Activated effector memory CD4-positive, alpha-beta T cell treated with Interleukin-2 at 50 U/mL for 16 hours (primary cell): ENCODE data around the gene FMN1.

ENCODE experiments used
- DNase-seq: peaks from one replicate; pipeline ENCODE4 v3.0.0-alpha.2; 2020

Gene FMN1

GRCh38 chr15:32739522-32740063 lies 454.9 kb downstream of the FMN1 start:
- DNase-seq = no peak

DNA sequence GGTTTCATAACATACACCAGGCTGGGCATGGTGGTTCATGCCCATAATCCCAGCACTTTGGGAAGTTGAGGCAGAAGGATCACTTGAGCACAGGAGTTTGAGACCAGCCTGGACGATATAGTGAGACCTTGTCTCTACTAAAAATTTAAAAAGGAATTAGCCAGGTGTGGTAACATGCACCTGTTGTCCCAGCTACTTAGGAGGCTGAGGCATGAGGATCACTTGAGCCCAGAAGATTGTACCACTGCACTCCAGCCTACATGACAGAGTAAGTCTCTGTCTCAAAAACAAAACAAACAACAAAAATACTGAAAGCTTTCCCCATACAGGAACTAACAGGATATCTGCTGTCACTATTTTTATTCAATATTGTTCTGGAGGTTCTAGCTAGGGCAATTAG lies 455.8 kb downstream of the FMN1 start:
- no peak for DNase-seq

- DNase-seq = no peak
Measured at GRCh38 chr15:32737304-32737703, 457.2 kb downstream of the FMN1 start.

DNA sequence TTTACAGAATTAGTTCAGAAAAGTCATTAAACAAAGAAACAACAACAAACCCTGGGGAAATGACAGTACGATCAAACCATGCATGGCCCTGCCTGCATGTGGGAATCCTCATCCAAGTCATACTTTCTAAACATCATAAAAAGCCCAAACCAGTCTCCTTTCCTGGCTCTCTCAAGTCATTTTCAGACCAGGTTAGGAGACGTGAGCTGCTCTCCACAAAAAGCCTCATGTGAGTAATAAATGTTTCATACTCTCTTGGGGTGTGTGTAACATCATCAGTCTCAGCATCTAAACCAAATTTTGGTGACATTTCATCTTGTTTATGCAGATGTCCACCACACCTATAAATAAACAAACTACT lies 457.8 kb downstream of the FMN1 start:
- DNase-seq = no peak

- no peak for DNase-seq
Measured at GRCh38 chr15:32735989-32736700, 458.4 kb downstream of the FMN1 start.

- DNase-seq = no peak
Measured at GRCh38 chr15:32733281-32733680, 461.2 kb downstream of the FMN1 start.

GRCh38 chr15:32732574-32733157 lies 461.8 kb downstream of the FMN1 start:
- DNase-seq = no peak

DNA sequence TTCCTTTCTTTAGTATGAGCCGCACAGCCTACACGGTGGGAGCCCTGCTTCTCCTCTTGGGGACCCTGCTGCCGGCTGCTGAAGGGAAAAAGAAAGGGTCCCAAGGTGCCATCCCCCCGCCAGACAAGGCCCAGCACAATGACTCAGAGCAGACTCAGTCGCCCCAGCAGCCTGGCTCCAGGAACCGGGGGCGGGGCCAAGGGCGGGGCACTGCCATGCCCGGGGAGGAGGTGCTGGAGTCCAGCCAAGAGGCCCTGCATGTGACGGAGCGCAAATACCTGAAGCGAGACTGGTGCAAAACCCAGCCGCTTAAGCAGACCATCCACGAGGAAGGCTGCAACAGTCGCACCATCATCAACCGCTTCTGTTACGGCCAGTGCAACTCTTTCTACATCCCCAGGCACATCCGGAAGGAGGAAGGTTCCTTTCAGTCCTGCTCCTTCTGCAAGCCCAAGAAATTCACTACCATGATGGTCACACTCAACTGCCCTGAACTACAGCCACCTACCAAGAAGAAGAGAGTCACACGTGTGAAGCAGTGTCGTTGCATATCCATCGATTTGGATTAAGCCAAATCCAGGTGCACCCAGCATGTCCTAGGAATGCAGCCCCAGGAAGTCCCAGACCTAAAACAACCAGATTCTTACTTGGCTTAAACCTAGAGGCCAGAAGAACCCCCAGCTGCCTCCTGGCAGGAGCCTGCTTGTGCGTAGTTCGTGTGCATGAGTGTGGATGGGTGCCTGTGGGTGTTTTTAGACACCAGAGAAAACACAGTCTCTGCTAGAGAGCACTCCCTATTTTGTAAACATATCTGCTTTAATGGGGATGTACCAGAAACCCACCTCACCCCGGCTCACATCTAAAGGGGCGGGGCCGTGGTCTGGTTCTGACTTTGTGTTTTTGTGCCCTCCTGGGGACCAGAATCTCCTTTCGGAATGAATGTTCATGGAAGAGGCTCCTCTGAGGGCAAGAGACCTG lies 463.5 kb downstream of the FMN1 start:
- no peak for DNase-seq

- DNase-seq = no peak
Measured at GRCh38 chr15:32729700-32730395, 464.7 kb downstream of the FMN1 start.

DNA sequence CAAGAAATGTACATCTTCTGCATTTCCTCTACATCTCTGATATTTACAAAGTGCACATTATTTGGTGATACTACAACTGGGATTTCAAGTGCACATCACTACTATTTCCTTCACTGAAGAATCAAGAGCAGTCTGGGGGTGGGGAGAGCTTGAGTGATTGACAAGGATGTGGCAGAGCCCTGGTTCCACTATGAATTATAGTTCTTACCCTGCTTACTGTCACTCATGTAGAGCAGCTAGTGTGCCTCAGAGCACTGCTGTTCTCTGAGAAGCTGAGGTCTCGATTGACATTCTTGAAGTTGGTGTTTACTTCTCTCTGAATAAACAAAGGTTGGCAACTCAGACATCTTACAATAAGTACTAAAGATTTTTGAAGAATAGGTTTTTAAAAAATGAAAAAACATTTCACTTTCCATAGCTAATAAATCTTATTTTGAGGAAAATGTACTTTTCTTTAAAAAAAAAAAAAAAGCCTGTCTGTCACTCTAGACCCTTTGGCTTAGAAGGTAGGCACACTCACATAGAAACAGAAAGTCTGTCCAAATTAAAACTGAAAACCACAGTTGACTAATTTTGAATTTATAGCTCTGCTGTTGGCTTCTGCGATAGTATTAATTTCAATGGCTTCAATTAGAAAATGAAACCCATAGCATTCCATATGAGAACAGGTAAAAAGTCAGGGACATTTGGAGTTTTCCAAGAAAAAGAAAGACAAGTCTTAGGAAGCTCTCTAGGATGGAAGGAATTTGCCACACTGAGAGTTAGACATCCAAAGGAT lies 471.2 kb downstream of the FMN1 start:
- no peak for DNase-seq

GRCh38 chr15:32722136-32722535 lies 472.4 kb downstream of the FMN1 start:
- DNase-seq = no peak

DNA sequence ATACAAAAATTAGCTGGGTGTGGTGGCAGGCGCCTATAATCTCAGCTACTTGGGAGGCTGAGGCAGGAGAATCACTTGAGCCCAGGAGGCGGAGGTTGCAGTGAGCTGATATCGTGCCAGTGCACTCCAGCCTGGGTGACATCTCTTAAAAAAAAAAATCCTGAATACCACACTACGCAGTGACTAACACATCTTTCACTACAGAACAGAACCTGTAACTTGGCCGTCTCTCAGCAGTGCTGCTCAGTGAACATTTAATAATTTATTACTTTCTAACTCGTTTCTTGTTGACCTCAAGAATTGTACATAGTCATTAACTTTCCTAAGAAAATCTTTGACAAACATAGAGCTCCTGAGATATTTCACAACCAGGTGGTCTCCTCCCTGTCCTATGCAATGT lies 472.9 kb downstream of the FMN1 start:
- DNase-seq = no peak

GRCh38 chr15:32718821-32719716 lies 475.4 kb downstream of the FMN1 start:
- DNase-seq = no peak

- DNase-seq = no peak
Measured at GRCh38 chr15:32718227-32718820, 476.2 kb downstream of the FMN1 start.

- no peak for DNase-seq
Measured at GRCh38 chr15:32717426-32718226, 476.9 kb downstream of the FMN1 start, which contains the start of gene GREM1. Gene GREM1, plus strand, starts transcription at chr15:32718004. Its CDS starts 12,687 bp downstream, at chr15:32730691.

DNA sequence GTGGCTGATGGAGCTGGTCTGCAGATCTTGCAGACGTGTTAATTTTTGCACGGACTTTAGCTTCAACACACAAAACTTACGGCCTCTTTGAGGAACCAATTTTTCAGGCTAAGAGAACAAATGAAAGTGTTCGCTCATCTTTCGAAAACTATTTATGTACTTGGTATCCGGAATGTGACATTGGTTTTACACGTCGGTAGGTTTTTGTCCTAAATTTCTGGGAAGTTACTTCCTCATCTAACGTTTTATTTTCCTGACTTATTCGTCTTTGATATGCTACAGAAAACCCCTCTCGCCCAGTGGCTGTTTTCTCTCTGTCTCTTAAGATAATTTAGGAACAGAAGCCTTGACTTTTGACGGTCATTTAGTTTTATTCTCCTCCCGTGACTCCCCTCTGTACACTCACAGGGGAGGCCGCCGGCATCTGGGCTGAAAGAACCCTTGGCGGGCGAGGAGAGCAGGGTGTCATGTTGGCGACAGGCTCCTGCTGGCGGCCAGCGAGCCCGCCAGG lies 477.5 kb downstream of the FMN1 start:
- DNase-seq = no peak

DNA sequence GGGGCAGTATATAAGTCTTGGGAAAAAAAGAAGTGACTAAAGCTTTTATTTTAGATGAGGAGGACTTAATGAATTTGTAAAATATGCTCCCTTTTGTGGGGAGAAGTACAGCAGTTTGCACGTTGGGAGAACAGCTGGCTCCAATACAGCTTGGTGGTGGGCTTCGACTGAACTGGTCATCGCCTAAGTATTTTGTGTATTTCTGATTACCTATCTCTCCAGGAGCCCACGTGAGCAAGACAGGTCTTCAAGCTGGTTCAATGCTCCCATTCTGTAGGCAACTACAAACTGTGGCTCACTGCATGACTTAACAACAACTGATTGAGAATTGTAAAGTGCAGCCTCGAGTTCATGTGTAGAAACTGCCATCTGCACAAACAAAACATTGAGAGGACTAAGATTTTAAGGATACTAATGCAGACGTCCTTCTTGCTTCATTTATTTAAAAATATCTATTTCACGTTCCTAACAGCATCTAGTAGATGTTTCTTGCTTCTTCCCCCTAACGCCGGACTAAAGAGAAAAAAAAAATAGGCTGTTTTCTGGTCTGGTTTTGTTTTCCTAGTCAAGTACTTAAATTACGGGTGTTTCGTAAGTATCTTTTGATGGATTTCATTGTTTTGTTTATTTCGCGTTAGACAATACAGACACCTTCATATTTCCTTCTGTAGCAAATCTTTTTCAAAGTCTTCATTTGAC lies 478.1 kb downstream of the FMN1 start:
- no peak for DNase-seq
